BE2C (cell line): ENCODE measurements around the gene PPFIBP2.
A peak's percentile ranks its signal among the peaks of the same experiment; 100 is the strongest.

Experiments
- DNase-seq: peaks from one replicate; pipeline ENCODE4 v3.0.0-alpha.2; 2020
- H3K27me3 ChIP-seq: fragments of 250-450 bp; sonication (Bioruptor Pico); 2 replicates; pipeline ENCODE4 v1.5.1; 2020; ENCODE audit warnings: mild to moderate bottlenecking
- H3K36me3 ChIP-seq: fragments of 250-450 bp; sonication (Bioruptor Pico); 2 replicates; pipeline ENCODE4 v1.5.1; 2020; ENCODE audit warnings: mild to moderate bottlenecking
- H3K4me1 ChIP-seq: fragments of 250-450 bp; sonication (Bioruptor Pico); 2 replicates; pipeline ENCODE4 v1.5.1; 2020
- H3K4me3 ChIP-seq: 2 replicates; pipeline ENCODE4 v1.5.1; 2011; ENCODE audit warnings: low read depth, low read length
- H3K9me3 ChIP-seq: fragments of 250-450 bp; sonication (Bioruptor Pico); 2 replicates; pipeline ENCODE4 v1.5.1; 2020
- TF ChIP-seq, protein P1 (sequence below): IDR thresholded peaks from 2 replicates; pipeline ENCODE4 v1.5.1; 2012; ENCODE audit warnings: mild to moderate bottlenecking, low read depth, low read length

Gene PPFIBP2

DNA sequence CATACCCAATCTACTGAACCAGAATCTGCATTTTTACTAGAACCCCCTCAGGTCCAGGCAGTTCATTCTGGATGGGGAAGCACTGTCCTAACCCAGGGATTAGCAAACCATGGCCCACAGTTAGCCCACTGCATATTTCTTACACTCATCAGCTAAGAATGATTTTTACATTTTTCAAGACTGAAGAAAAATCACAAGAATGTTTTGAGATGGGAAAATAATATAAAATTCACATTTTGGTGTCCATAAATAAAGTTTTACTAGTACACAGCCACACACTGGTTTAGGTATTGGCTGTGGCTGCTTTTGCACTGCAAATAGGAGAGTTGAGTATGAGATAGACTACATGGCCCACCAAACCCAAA, 59.4 kb downstream of the PPFIBP2 start:
- TF ChIP-seq, protein P1, sequence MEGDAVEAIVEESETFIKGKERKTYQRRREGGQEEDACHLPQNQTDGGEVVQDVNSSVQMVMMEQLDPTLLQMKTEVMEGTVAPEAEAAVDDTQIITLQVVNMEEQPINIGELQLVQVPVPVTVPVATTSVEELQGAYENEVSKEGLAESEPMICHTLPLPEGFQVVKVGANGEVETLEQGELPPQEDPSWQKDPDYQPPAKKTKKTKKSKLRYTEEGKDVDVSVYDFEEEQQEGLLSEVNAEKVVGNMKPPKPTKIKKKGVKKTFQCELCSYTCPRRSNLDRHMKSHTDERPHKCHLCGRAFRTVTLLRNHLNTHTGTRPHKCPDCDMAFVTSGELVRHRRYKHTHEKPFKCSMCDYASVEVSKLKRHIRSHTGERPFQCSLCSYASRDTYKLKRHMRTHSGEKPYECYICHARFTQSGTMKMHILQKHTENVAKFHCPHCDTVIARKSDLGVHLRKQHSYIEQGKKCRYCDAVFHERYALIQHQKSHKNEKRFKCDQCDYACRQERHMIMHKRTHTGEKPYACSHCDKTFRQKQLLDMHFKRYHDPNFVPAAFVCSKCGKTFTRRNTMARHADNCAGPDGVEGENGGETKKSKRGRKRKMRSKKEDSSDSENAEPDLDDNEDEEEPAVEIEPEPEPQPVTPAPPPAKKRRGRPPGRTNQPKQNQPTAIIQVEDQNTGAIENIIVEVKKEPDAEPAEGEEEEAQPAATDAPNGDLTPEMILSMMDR = no peak
- H3K9me3 ChIP-seq = no peaks in the 10 kb centered on the region
- no peak for DNase-seq
- peaks cover 21% of the 10 kb centered on the region for H3K4me1 ChIP-seq
- no peaks in the 10 kb centered on the region for H3K27me3 ChIP-seq
- no peaks in the 10 kb centered on the region for H3K36me3 ChIP-seq
- H3K4me3 ChIP-seq = no peak overlapping the region

GRCh38 chr11:7573558-7574296, 59.9 kb downstream of the PPFIBP2 start:
- TF ChIP-seq, protein P1 = no peak
- H3K4me1 ChIP-seq = peaks cover 25% of the 10 kb centered on the region
- DNase-seq = no peak
- H3K36me3 ChIP-seq = no peaks in the 10 kb centered on the region
- H3K9me3 ChIP-seq = no peaks in the 10 kb centered on the region
- no peak overlapping the region for H3K4me3 ChIP-seq
- no peaks in the 10 kb centered on the region for H3K27me3 ChIP-seq

DNA sequence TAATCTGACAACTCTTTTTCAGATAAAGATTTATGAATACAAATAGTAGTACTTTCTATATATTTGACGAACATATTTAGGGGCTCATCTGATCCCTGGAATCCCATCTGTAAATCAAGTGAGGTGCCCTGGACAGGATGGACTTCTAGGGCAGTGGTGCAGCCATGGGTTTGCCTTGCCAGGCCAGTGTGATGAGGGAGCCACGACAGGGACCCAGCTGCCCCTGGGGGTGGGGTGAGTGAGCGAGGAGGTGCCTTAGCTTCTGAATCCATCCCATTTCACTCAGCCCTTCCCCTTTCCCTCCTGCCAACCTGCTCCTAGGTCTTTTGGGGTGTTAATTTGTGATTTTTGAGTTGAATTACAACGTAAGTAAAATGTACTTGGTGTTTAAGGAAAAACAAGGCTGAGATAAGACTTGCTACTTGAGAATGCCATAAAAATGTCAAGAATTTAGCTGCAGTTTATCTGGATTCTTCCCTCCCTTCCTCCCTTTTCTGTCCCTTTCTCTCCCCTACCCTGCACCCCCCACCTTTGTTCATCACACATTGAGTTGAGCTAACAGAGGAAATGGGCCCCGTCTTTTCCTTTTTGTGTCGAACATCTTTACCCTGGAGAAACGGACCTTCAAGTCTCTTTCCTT, 60.8 kb downstream of the PPFIBP2 start:
- H3K36me3 ChIP-seq = no peaks in the 10 kb centered on the region
- H3K9me3 ChIP-seq = no peaks in the 10 kb centered on the region
- no peaks in the 10 kb centered on the region for H3K27me3 ChIP-seq
- H3K4me3 ChIP-seq = no peak overlapping the region
- TF ChIP-seq, protein P1 = no peak
- DNase-seq = no peak
- H3K4me1 ChIP-seq = peaks cover 25% of the 10 kb centered on the region

DNA sequence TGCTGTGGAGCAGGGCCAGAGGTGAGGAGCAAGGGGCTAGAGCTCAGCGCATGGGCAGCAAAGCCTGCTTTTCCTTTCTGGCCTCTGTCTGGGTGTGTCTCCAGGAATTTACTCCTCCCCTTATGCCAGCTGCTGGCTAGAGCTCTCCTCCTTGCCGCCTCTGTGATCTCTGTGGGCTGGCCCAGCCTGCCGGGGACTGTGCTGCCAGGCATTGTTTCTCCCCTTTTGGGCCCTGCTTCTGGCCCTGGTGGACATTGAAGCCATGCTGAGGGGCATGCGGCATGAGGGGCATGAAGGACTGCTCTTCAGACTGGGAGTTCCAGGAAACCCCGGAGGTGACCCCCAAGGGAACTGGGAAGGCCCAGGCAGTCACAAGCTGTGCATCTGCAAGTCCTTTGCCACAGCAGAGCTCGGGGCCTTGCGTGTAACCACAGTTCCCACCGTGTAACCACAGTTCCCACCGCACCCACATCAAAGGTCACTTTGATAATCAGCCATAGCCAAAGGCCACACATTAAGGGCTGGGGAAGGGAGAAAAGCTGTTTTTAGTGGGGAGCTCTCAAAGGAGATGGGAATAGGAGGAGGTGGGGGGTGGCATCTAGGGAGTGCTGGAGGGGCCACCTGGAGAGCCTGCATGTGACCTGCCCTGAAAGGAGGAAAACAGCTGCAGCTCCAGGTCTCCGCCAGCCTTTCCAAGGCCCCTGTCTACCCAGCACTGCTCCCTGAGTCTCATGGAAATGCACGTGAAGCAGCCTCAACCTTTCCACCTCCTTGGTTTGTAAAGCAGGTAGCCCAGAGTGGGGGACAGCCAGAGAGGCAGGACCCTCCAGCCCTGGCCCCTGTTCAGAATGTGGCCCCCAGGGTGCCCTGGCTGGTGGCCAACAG, 62.3 kb downstream of the PPFIBP2 start:
- Histone ChIP-seq H3K27me3 (no peaks in the 10 kb centered on the region), H3K36me3 (no peaks in the 10 kb centered on the region), H3K4me3 (no peak overlapping the region), H3K4me1 (peaks cover 25% of the 10 kb centered on the region), H3K9me3 (no peaks in the 10 kb centered on the region)
- TF ChIP-seq, protein P1 = no peak
- DNase-seq = no peak

DNA sequence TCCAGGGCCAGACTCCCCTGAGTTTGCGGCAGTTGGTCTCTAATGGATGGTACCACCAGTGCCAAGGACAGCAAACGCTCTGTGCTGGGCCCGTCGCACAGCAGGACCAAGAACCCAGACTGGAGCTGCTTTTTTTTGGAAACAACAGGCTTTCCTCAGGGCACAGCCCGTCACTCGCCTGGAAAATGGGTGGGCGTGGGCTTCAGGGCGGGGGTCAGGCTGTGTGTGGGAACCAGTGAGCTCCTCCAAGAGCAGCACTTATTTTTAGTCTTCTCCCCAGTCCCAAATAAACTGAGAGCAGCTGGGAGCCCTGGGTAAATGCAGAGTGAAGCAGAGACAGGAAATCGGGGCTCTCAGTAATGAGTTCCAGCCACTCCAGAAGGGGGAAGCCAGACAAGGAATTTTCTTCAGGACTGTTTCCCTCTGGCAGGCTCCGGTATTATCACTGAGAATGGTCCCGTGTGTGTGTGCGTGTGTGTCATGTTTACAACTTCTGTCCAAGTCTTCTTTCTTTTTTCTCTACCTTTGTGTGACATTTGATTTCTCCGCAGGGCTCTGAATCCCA, 63.0 kb downstream of the PPFIBP2 start:
- H3K27me3 ChIP-seq = no peaks in the 10 kb centered on the region
- peak; percentile 18 for DNase-seq
- no peaks in the 10 kb centered on the region for H3K36me3 ChIP-seq
- H3K4me1 ChIP-seq = peaks cover 24% of the 10 kb centered on the region
- no peaks in the 10 kb centered on the region for H3K9me3 ChIP-seq
- TF ChIP-seq, protein P1 = no peak
- H3K4me3 ChIP-seq = peak overlapping the region; percentile 56
